ENCODE data around the gene PIP5K1B.

PIP5K1B gene

DNA sequence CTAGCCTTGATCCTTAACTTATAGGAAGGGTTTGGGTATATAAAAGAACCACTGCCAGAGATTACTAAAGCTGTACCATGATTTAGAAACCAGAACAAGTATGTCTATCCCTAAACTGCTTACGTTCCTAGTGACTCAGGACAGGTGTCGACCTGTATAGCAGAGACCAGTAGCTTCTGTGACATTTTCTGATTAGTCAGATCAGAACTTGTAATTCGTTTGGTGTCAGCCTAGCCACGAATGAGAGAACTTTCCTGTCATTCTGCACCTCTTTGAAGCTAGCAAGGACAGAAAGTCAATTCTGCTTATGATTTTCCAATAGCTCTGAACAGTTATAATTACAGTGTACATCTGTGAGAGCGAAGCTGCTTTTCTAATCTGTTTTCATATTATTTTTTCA is 269.4 kb downstream of the PIP5K1B start:
- Histone ChIP-seq H3K4me1 (ENCODE audit: insufficient read depth, low read length, severe bottlenecking) (peaks cover 2% of the 10 kb centered on the region), H4K20me1 (ENCODE audit: insufficient read depth, low read length) (no peaks in the 10 kb centered on the region), H3K9ac (ENCODE audit: low read length) (no peak overlapping the region), H3K79me2 (ENCODE audit: insufficient read depth, low read length) (no peaks in the 10 kb centered on the region), H3F3A (ENCODE audit: insufficient read depth, low read length) (no peaks in the 10 kb centered on the region), H3K27me3 (ENCODE audit: insufficient read depth, low read length) (no peaks in the 10 kb centered on the region), H2AFZ (ENCODE audit: low read length) (no peak overlapping the region), H3K36me3 (ENCODE audit: insufficient read depth, low read length) (no peaks in the 10 kb centered on the region), H3K4me2 (ENCODE audit: low read length) (no peak overlapping the region), H3K4me3 (ENCODE audit: low read depth, low read length, poor library complexity, severe bottlenecking) (no peak overlapping the region), H3K9me2 (ENCODE audit: low read depth, low read length) (no peaks in the 10 kb centered on the region), H3K9me3 (ENCODE audit: low read length) (no peaks in the 10 kb centered on the region), H3K27ac (ENCODE audit: low read depth, low read length, poor library complexity, severe bottlenecking) (no peak overlapping the region)
- TF ChIP-seq EZH2 (IDR thresholded peaks at IDR 0.05; ENCODE audit: borderline replicate concordance, low read length): no peak
- TF ChIP-seq, protein P1, sequence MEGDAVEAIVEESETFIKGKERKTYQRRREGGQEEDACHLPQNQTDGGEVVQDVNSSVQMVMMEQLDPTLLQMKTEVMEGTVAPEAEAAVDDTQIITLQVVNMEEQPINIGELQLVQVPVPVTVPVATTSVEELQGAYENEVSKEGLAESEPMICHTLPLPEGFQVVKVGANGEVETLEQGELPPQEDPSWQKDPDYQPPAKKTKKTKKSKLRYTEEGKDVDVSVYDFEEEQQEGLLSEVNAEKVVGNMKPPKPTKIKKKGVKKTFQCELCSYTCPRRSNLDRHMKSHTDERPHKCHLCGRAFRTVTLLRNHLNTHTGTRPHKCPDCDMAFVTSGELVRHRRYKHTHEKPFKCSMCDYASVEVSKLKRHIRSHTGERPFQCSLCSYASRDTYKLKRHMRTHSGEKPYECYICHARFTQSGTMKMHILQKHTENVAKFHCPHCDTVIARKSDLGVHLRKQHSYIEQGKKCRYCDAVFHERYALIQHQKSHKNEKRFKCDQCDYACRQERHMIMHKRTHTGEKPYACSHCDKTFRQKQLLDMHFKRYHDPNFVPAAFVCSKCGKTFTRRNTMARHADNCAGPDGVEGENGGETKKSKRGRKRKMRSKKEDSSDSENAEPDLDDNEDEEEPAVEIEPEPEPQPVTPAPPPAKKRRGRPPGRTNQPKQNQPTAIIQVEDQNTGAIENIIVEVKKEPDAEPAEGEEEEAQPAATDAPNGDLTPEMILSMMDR (IDR thresholded peaks at IDR 0.05; ENCODE audit: low read length): no peak

DNA sequence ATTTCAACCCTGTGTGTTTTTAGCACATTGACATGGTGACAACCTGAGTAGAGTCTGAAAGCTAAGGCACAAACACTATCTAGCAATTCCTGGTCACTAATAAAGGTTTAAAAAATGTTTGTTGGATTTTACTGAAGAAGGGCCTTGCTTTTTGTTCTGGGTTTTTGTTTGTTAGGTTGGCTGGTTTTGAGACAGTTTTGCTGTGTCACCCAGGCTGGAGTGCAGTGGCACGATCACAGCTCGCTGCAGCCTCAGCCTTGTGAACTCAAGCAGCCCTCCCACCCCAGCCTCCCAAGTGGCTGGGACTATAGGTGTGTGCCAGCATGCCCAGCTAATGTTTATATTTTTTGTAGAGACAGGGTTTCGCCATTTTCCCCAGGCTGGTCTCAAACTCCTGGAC is 269.9 kb downstream of the PIP5K1B start:
- H3K4me3 ChIP-seq (ENCODE audit: low read depth, low read length, poor library complexity, severe bottlenecking): no peak overlapping the region
- TF ChIP-seq, protein P1 (IDR thresholded peaks at IDR 0.05; ENCODE audit: low read length): no peak
- TF ChIP-seq EZH2 (IDR thresholded peaks at IDR 0.05; ENCODE audit: borderline replicate concordance, low read length): no peak
- no peaks in the 10 kb centered on the region for H3K27me3 ChIP-seq (ENCODE audit: insufficient read depth, low read length)
- H3F3A ChIP-seq (ENCODE audit: insufficient read depth, low read length): no peaks in the 10 kb centered on the region
- H3K4me2 ChIP-seq (ENCODE audit: low read length): no peak overlapping the region
- no peaks in the 10 kb centered on the region for H4K20me1 ChIP-seq (ENCODE audit: insufficient read depth, low read length)
- H3K4me1 ChIP-seq (ENCODE audit: insufficient read depth, low read length, severe bottlenecking): peaks cover 7% of the 10 kb centered on the region
- no peak overlapping the region for H3K9ac ChIP-seq (ENCODE audit: low read length)
- H3K9me2 ChIP-seq (ENCODE audit: low read depth, low read length): no peaks in the 10 kb centered on the region
- H3K27ac ChIP-seq (ENCODE audit: low read depth, low read length, poor library complexity, severe bottlenecking): no peak overlapping the region
- H3K9me3 ChIP-seq (ENCODE audit: low read length): no peaks in the 10 kb centered on the region
- H3K79me2 ChIP-seq (ENCODE audit: insufficient read depth, low read length): no peaks in the 10 kb centered on the region
- no peaks in the 10 kb centered on the region for H3K36me3 ChIP-seq (ENCODE audit: insufficient read depth, low read length)
- no peak overlapping the region for H2AFZ ChIP-seq (ENCODE audit: low read length)

DNA sequence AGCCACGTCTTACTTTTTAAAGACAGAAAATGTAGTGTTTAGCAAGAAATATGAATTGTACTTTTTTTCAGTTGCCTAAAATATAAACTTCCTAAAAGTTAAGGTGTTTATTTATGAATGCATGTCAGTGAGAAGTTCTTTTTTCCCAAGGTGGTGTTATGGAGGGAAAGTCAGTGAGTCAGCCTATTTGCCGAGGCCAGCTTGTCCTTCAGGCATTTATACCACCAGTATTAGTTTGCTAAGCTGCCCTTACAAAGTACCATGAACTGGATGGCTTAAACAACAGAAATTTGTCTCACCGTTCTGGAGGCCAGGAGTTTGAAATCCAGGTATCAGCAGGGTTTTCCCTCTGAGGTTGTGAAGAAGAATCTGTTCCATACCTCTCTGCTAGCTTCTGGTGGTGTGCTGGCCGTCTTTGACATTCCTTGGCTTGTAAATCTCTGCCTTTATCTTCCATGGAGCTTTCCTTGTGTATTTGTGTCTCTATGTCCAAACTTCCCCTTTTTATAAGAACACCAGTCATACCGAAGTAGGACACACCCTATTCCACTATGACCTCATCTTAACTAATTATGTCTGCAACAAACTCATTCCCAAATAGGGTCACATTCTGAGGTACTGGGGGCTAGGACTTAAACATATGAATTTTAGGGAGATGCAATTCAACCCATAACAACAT is 270.5 kb downstream of the PIP5K1B start:
- no peak for TF ChIP-seq EZH2 (IDR thresholded peaks at IDR 0.05; ENCODE audit: borderline replicate concordance, low read length)
- TF ChIP-seq, protein P1 (IDR thresholded peaks at IDR 0.05; ENCODE audit: low read length): no peak
- Histone ChIP-seq H3K27ac (ENCODE audit: low read depth, low read length, poor library complexity, severe bottlenecking) (no peak overlapping the region), H3K9me3 (ENCODE audit: low read length) (no peaks in the 10 kb centered on the region), H2AFZ (ENCODE audit: low read length) (no peak overlapping the region), H3K27me3 (ENCODE audit: insufficient read depth, low read length) (no peaks in the 10 kb centered on the region), H3K36me3 (ENCODE audit: insufficient read depth, low read length) (no peaks in the 10 kb centered on the region), H3K9ac (ENCODE audit: low read length) (no peak overlapping the region), H4K20me1 (ENCODE audit: insufficient read depth, low read length) (no peaks in the 10 kb centered on the region), H3K4me3 (ENCODE audit: low read depth, low read length, poor library complexity, severe bottlenecking) (no peak overlapping the region), H3F3A (ENCODE audit: insufficient read depth, low read length) (no peaks in the 10 kb centered on the region), H3K79me2 (ENCODE audit: insufficient read depth, low read length) (no peaks in the 10 kb centered on the region), H3K4me1 (ENCODE audit: insufficient read depth, low read length, severe bottlenecking) (peaks cover 13% of the 10 kb centered on the region), H3K4me2 (ENCODE audit: low read length) (no peak overlapping the region), H3K9me2 (ENCODE audit: low read depth, low read length) (no peaks in the 10 kb centered on the region)
